SK-N-SH treated with all-trans-retinoic acid at 6 μM for 48 hours (cell line): ENCODE data around the gene MBTPS2.

ENCODE experiments used
- ATAC-seq: fragments of 200-7000 bp; cut with Tn5 transposase; 3 replicates; pipeline ENCODE4 v1.9.1; 2020; ENCODE audit warnings: mild to moderate bottlenecking, moderate library complexity
- ARNTL ChIP-seq: fragments of 450-650 bp; formaldehyde crosslinking; IDR thresholded peaks from 2 replicates; pipeline ENCODE4 v1.5.0; 2020; ENCODE audit warnings: low read depth, mild to moderate bottlenecking, moderate library complexity, borderline replicate concordance
- BACH2 ChIP-seq: fragments of 250-450 bp; sonication (Bioruptor Pico); IDR thresholded peaks from 2 replicates; pipeline ENCODE4 v1.9.0; 2021; ENCODE audit warnings: mild to moderate bottlenecking, borderline replicate concordance
- CREB5 ChIP-seq: fragments of 250-450 bp; sonication (Bioruptor Pico); IDR thresholded peaks from 2 replicates; pipeline ENCODE4 v1.5.1; 2020; ENCODE audit warnings: low read depth, mild to moderate bottlenecking, moderate library complexity
- CSDC2 ChIP-seq: fragments of 250-450 bp; sonication (Bioruptor Pico); IDR thresholded peaks from 2 replicates; pipeline ENCODE4 v1.5.0; 2020; ENCODE audit warnings: mild to moderate bottlenecking, moderate library complexity
- CSRNP3 ChIP-seq: fragments of 250-450 bp; sonication (Bioruptor Pico); IDR thresholded peaks from 2 replicates; pipeline ENCODE4 v1.5.1; 2021; ENCODE audit warnings: mild to moderate bottlenecking, moderate library complexity
- ESRRG ChIP-seq: fragments of 250-450 bp; sonication (Bioruptor Pico); IDR thresholded peaks from 2 replicates; pipeline ENCODE4 v1.6.1; 2021; ENCODE audit warnings: mild to moderate bottlenecking
- ISL1 ChIP-seq: fragments of 250-450 bp; sonication (Bioruptor Pico); IDR thresholded peaks from 2 replicates; pipeline ENCODE4 v2.1.2; 2022; ENCODE audit warnings: mild to moderate bottlenecking, moderate library complexity
- OSR1 ChIP-seq: fragments of 250-450 bp; sonication (Bioruptor Pico); IDR thresholded peaks from 2 replicates; pipeline ENCODE4 v1.8.0; 2022; ENCODE audit warnings: moderate library complexity, mild to moderate bottlenecking, inconsistent platforms
- PATZ1 ChIP-seq: fragments of 250-450 bp; sonication (Bioruptor Pico); IDR thresholded peaks from 2 replicates; pipeline ENCODE4 v1.8.0; 2020; ENCODE audit warnings: mild to moderate bottlenecking, moderate library complexity, borderline replicate concordance
- POU6F1 ChIP-seq: fragments of 250-450 bp; sonication (Bioruptor Pico); IDR thresholded peaks from 2 replicates; pipeline ENCODE4 v1.8.0; 2021; ENCODE audit warnings: low read depth, mild to moderate bottlenecking, moderate library complexity, borderline replicate concordance
- PPARA ChIP-seq: fragments of 250-450 bp; sonication (Bioruptor Pico); IDR thresholded peaks from 2 replicates; pipeline ENCODE4 v1.5.0; 2020; ENCODE audit warnings: mild to moderate bottlenecking, borderline replicate concordance
- RARB ChIP-seq: fragments of 250-450 bp; sonication (Bioruptor Pico); IDR thresholded peaks from 2 replicates; pipeline ENCODE4 v1.8.0; 2021; ENCODE audit warnings: mild to moderate bottlenecking, moderate library complexity
- TCF4 ChIP-seq: fragments of 250-450 bp; sonication (Bioruptor Pico); IDR thresholded peaks from 2 replicates; pipeline ENCODE4 v1.8.0; 2021; ENCODE audit warnings: mild to moderate bottlenecking, moderate library complexity, borderline replicate concordance
- TOX ChIP-seq: fragments of 250-450 bp; sonication (Bioruptor Pico); IDR thresholded peaks from 2 replicates; pipeline ENCODE4 v1.8.0; 2021; ENCODE audit warnings: mild to moderate bottlenecking, moderate library complexity, borderline replicate concordance
- ZC3H10 ChIP-seq: fragments of 250-450 bp; sonication (Bioruptor Pico); IDR thresholded peaks from 2 replicates; pipeline ENCODE4 v1.5.1; 2021; ENCODE audit warnings: mild to moderate bottlenecking, moderate library complexity
- ZFP3 ChIP-seq: fragments of 250-450 bp; sonication (Bioruptor Pico); IDR thresholded peaks from 2 replicates; pipeline ENCODE4 v1.5.0; 2020; ENCODE audit warnings: mild to moderate bottlenecking, moderate library complexity
- ZFP30 ChIP-seq: fragments of 450-650 bp; formaldehyde crosslinking; IDR thresholded peaks from 2 replicates; pipeline ENCODE4 v1.5.0; 2022; ENCODE audit warnings: mild to moderate bottlenecking, moderate library complexity
- ZNF565 ChIP-seq: fragments of 450-650 bp; formaldehyde crosslinking; conservative IDR thresholded peaks from 2 replicates; pipeline ENCODE4 v1.5.0; 2020; ENCODE audit warnings: low read depth, mild to moderate bottlenecking, moderate library complexity
- ZNF70 ChIP-seq: fragments of 450-650 bp; formaldehyde crosslinking; IDR thresholded peaks from 2 replicates; pipeline ENCODE4 v1.5.0; 2020; ENCODE audit warnings: mild to moderate bottlenecking, moderate library complexity
- ZNF8 ChIP-seq: fragments of 450-650 bp; formaldehyde crosslinking; IDR thresholded peaks from 2 replicates; pipeline ENCODE4 v1.5.0; 2020; ENCODE audit warnings: mild to moderate bottlenecking, moderate library complexity
- TF ChIP-seq, protein P1 (sequence below): fragments of 250-450 bp; sonication (Bioruptor Pico); IDR thresholded peaks from 2 replicates; pipeline ENCODE4 v1.5.0; 2020; ENCODE audit warnings: mild to moderate bottlenecking, moderate library complexity

MBTPS2 gene

GRCh38 chrX:21812628-21813027, 26.8 kb upstream of the MBTPS2 start:
- TF ChIP-seq ZFP3 (CRISPR knock-in tag) (no peak), ESRRG (no peak), BACH2 (CRISPR knock-in tag) (no peak), CSRNP3 (CRISPR knock-in tag) (no peak), ZNF8 (CRISPR knock-in tag) (no peak), ZNF70 (CRISPR knock-in tag) (no peak), RARB (no peak), TOX (CRISPR knock-in tag) (no peak), CREB5 (no peak), PPARA (CRISPR knock-in tag) (no peak), ZNF565 (CRISPR knock-in tag) (no peak), TCF4 (CRISPR knock-in tag) (no peak), POU6F1 (no peak), CSDC2 (no peak), ZFP30 (CRISPR knock-in tag) (no peak), ZC3H10 (no peak), ARNTL (no peak), PATZ1 (CRISPR knock-in tag) (no peak)
- TF ChIP-seq, protein P1, sequence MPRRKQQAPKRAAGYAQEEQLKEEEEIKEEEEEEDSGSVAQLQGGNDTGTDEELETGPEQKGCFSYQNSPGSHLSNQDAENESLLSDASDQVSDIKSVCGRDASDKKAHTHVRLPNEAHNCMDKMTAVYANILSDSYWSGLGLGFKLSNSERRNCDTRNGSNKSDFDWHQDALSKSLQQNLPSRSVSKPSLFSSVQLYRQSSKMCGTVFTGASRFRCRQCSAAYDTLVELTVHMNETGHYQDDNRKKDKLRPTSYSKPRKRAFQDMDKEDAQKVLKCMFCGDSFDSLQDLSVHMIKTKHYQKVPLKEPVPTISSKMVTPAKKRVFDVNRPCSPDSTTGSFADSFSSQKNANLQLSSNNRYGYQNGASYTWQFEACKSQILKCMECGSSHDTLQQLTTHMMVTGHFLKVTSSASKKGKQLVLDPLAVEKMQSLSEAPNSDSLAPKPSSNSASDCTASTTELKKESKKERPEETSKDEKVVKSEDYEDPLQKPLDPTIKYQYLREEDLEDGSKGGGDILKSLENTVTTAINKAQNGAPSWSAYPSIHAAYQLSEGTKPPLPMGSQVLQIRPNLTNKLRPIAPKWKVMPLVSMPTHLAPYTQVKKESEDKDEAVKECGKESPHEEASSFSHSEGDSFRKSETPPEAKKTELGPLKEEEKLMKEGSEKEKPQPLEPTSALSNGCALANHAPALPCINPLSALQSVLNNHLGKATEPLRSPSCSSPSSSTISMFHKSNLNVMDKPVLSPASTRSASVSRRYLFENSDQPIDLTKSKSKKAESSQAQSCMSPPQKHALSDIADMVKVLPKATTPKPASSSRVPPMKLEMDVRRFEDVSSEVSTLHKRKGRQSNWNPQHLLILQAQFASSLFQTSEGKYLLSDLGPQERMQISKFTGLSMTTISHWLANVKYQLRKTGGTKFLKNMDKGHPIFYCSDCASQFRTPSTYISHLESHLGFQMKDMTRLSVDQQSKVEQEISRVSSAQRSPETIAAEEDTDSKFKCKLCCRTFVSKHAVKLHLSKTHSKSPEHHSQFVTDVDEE (CRISPR knock-in tag): no peak

GRCh38 chrX:21813612-21814368, 25.6 kb upstream of the MBTPS2 start:
- no peak for TF ChIP-seq ISL1 (CRISPR knock-in tag)
- TF ChIP-seq, all 23 proteins: peak for 0
- ATAC-seq: no peak

More at GRCh38 chrX:21812628-21813027, 26.8 kb upstream of the MBTPS2 start:
- ATAC-seq: no peak

GRCh38 chrX:21816136-21816535, 23.3 kb upstream of the MBTPS2 start:
- no peak for TF ChIP-seq RARB
- no peak for TF ChIP-seq ZFP3 (CRISPR knock-in tag)
- TF ChIP-seq, protein P1 (CRISPR knock-in tag): no peak
- no peak for TF ChIP-seq ARNTL
- TF ChIP-seq ISL1 (CRISPR knock-in tag): no peak
- TF ChIP-seq TOX (CRISPR knock-in tag): no peak
- TF ChIP-seq PATZ1 (CRISPR knock-in tag): no peak
- TF ChIP-seq OSR1 (CRISPR knock-in tag): no peak
- no peak for TF ChIP-seq ZNF70 (CRISPR knock-in tag)
- TF ChIP-seq POU6F1: no peak
- TF ChIP-seq ZC3H10: no peak
- no peak for TF ChIP-seq TCF4 (CRISPR knock-in tag)
- no peak for TF ChIP-seq ZNF565 (CRISPR knock-in tag)
- no peak for ATAC-seq
